NCI-H446 (cell line): ENCODE results near the gene PRPS1.
"Not testable (repeated sequence)": the region's sequence is repeated elsewhere in the genome, so short reads cannot be mapped to it uniquely, and the experiment has no call there.

Experiments used
- DNase-seq, 2 experiments: peaks; one replicate each; lab custom pipeline; 2025; lab: John Stamatoyannopoulos, UW

Gene PRPS1

DNA sequence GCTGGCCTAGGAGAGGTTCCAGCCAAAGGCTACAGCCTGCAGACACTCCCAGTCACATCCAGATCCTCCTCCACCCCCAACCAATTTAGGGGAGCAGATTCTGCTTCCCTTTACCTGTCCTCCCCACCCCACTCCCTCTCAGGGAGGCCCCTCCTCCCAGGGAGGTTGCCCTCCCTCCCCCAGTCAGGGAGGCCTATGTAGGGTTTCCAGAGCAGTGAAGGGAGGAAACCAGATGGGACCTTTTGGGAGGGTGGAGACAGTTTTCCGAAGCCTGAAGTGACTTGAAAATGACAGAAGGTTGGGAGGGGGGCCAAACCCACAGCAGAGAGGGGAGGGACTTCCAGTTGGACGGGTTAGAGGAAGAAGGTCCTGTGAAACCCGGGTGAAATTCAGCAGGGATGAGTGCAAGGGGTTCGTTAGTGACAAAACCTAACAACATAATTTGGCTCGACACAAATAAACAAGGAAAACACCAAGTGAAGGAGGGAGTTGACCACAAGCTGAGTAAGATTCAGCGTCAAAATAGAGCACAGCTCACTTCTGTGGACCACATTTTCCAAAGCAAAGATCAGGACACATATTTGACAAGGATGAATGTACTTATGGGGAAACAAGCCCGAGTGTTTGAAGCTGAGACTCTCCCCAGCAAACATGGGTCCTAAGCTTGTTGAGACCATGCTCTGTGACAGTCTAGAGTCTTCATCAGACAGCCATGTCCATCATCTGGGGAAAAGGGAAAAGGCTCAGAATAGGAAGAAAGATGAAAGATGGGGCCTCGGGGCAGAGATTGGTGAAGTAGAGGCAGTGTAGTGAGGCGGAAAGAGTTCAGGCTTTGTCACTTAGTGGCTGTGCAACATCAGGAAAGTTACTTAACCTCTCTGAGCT, 46.4 kb downstream of the PRPS1 start:
- peak; percentile 28 to 67 for DNase-seq

DNA sequence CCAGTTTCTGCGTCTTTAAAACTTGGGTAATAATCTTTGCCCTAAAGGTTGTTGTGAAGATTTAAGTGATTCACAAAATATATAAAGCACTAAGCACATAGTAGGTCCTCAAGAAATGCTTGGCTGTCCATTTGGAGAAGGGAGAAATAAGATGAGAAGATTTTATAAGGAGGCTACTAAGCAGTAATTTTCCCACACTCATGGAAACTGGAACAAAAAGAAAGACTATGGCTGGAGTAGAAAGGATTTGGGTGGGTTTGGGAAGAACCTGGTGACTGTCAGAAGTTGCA, 47.0 kb downstream of the PRPS1 start:
- no peak for DNase-seq

DNA sequence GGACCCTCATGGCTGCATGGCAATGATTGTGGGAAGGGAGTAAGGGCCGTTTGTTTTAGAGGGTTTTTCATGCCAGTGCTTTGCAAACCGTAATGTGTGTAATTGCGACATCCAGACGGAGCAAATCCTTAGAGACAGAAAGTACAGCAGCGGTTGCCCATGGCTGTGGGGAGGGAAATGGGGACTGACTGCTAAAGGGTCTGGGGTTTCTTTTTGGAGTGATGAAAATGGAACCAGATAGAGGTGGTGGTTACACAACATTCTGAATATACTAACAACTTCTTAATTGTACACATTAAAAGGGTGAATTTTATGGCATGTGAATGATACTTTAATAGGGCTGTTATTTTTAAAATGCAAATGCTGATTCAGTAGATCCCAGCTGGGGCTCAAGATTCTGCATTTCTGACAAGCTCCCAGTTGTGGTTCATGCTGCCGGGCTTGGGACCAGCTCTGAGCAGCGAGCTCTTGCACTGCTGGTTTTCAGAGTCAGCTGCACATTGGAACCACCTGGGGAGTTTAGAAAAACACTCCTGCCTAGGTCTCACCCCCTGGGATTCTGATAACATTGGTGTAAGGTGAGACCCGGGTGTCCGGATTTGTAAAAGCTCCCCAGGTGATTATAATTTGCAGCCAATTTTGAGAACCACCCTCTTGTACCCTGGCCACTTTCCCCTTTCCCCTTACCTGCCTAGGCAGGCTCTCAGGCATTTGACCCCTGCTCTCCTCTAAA, 47.7 kb downstream of the PRPS1 start:
- DNase-seq, result peak in 1 of 2 experiments; percentile 10

DNA sequence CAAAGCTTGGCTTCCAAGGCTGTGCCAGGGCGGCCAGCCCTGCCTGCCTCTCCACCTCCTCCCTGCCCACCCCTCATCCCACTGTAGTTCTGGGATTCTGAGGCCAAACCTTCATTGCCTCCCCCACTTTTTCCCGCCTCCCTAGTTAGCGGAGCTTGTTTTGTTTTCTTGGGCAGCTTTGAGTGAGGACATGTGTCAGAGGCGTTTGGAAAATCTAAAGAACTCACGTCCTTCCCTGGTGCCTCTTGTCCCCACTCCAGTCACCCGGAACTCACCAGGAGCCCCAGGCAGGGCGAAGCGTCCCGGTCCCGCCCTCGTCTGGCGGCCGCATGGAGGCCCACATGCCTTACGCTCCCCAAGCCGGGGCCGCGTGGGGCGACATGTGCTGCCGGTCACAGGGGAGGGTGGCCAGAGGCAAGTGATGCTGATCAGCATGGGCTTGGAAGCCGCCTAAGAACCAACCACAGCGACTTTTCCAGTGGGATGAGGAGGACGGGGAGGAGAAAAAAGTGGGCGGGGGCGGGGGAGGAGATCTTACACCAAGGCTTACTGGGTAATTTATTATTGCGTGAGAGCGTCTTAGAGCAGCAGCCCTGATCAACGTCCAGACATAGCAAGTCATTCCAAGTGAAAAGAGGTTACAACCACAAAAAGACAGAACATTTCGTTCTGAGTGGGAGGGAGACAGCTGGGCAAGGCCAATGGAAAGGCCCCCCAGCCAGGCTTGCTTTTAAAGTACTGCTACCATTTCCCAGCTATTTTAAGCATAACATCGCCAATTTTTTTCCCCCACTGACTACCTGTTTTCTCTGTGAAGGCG, 48.5 kb downstream of the PRPS1 start:
- no peak for DNase-seq

DNA sequence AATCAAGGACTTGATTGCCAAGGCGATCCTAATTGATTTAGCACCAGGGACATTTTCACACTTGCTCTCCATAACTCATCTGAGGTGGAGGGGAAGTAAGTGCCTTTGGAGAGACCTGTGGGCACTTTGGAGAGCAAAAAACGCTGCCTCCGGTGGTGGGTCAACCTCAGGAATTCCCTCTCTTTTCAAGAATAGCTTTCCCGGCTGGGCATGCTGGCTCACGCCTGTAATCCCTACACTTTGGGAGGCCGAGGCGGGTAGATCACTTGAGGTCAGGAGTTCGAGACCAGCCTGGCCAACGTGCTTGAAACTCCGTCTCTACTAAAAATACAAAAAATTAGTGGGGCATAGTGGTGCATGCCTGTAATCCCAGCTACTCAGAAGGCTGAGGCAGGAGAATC, 49.2 kb downstream of the PRPS1 start:
- DNase-seq, result no peak

DNA sequence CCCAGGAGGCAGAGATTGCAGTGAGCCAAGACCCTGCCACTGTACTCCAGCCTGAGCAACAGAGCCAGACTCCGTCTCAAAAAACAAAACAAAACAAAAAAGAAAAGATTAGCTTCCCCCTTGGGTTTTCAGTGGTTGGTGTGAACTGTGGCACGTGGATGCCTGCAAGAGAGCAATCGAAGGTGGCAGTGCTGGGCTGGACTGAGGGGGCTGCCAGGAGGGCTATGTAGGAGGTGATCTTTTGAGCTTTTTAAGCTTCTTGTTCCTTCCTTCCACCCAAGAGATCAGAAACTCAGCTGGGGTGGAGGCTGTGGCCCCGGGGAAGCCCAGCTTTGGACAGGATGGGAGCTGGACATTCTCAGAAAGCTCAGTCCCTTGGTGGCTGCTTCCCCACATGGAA, 49.6 kb downstream of the PRPS1 start:
- DNase-seq, result no peak

DNA sequence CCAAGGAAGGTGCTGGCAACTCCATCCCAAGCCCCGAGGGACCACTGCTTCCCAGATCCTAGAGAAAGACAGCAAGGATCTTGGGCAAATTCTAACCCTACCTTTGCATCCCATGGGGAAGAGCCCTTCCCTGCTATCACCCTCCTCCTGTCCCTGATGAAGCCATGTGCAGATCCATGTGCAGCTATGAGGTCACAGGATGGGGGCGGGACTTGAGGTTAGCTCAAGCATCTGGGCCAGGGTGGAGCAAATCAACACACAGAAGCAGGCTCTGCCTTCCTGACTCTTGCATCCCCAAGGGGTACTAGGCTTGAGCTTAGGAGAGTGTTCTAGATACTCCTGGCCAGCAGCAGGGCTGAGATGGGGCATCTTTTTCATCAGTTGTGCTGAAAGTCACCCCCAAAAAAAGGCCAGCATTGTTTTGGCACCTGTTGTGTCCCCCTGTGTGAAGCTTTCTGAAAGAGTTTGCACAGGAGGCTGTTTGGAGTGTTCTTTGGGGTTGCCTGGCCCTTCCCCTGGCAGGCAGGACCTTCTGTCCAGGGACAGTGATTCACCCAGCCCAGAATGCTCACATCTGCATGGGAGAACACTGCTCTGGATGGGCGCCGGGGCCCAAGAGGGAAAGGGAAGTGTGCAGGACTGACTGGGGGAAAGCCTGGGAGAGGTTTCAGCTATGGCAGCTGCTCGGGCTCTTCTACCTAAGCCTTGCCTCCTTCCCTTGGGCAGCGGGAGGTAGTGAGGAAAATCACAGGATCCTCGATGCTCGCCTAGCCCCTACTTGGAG, 50.8 kb downstream of the PRPS1 start:
- DNase-seq, result no peak

DNA sequence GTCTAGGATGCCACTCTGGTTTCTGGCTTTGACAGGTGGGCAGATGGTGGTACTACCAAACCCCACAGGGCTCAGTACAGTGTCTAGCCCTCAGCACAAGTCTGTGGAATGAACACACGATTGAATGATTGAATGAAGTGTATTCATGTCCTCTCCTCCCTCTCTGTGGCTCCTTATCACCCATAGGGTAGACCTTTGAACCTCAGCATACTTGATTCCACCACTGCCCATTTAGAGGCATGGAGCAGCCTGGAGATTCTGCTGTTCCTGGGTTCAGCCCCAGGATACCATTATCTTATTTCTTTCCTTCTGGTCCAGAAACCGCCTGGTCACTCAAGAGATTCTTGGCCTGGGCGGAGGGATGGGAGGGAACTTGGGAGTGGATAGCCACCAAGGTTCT, 53.9 kb downstream of the PRPS1 start:
- no peak for DNase-seq

DNA sequence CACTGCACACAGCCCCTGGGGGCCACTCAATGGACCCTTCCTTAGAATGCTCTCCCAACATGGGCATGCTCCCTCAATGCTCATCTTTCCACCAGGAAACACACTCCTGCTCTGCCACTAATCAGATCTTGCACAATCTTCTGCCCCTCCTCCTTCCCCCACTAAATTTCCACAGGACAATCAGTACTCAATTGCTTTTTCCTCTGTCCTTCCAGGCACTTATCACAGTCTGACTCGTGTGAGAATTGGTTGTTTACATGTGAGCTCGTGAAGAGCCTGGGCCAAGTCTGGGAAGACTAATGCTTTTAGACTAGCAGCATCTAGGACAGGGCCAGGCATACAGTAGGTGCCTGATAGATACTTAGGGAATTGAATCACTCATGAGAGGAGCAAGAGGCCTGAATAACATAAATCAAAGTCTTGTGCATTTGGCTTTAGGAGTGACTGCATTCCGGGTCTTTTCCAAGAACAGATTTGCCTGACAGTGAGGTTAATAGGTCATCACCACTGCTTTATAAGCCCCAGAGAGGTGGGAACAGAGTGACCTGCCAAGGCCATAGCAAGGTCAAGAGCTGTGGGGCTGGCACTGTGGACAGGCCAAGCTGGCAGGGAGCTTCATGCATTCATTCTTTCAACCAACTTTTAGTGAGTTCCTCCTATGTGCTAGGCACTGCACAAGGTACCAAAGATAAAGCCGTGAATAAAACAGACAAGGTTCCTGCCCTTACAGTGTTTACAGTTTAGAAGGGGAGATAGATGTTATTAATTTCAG, 55.0 kb downstream of the PRPS1 start:
- no peak for DNase-seq

DNA sequence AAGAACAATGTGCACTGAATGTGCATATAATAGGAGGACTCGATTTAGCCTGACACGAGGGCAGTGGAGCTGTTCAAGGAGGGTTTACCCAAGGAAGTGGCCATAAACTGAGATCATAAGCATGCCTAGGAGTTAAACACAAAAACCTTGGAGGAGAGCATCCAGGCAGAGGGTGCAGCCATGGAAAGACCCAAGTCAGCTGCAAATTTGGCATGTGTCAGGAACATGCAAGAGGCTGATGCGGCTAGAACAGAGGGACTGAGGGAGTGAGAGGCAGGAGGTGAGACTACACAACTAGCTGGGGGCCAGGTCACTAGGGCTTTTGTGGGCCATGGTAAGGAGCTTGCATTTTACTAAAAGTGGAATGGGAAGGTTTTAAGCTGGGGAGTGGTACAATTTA, 55.6 kb downstream of the PRPS1 start:
- no peak for DNase-seq

DNA sequence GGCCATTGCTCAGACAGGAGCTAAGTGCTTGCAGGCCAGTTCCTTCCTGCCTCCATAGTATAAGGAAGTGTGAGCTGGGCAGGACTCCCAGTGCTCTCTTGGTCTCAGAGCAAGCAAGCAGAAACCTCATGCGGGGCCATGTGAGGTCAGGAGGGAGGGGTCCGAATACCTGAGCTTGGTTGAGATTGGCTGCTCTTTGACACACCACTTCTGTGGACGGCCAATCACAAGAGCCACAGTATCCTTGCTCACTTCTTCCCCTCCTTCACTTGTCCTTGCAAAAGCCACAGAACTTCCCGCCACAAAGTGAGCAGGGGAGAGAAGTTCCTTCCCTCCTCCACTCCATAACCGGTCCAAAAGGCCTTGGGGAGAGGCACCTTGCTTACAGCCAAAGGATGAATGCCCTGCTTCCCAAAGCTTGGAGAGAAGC, 56.7 kb downstream of the PRPS1 start:
- DNase-seq, result no peak

DNA sequence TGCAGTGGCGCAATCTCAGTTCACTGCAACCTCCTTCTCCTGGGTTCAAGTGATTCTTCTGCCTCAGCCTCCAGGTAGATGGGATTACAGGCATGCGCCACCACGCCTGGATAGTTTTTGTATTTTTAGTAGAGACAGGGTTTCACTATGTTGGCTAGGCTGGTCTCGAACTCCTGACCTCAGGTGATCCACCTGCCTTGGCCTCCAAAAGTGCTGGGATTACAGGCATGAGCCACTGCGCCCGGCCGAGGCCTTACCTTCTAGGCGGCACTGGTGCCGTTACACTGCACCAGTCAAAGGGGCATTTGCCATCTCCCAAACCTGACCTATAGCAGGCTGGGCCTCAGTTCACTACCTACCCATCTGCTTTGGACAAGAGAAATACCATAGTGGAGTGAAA, 57.3 kb downstream of the PRPS1 start:
- DNase-seq, result not testable (repeated sequence)

DNA sequence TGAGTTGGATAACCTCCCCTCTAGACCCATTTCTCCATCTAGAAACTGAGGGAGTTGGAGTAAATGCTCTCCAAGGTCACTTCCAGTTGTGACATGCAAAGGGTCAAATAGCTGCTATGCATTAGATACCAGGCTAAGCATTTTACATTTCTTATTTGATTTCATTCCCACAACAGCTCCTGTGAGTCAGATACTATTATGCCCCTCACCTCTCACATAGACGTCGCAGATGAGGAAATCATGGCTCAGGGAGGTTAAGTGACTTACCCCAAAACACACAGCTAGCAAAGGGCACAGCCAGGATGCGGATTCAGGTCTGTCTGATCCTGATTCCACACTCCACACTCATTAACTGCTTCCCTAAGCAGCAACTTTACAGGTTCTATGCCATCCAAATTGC, 57.7 kb downstream of the PRPS1 start:
- DNase-seq, result no peak

DNA sequence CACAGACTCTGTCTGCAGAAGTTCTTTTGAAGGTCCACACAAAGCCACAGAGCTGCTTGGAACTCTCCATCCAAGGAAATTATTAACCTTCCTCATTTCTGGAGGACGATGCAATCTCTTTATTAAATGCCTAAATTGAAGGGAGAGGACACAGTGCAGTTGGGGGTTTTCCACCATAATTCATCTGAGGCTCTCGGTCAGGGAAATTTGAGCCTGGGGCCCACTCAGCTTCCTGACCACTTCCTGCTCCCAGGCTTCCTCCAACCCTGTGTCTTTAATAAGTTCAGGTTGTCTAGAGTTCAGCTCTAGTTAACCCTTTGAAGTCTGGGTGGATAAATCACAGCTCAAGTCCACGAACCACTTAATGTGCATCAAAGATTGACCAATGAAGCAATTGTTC, 58.5 kb downstream of the PRPS1 start:
- DNase-seq, result no peak

DNA sequence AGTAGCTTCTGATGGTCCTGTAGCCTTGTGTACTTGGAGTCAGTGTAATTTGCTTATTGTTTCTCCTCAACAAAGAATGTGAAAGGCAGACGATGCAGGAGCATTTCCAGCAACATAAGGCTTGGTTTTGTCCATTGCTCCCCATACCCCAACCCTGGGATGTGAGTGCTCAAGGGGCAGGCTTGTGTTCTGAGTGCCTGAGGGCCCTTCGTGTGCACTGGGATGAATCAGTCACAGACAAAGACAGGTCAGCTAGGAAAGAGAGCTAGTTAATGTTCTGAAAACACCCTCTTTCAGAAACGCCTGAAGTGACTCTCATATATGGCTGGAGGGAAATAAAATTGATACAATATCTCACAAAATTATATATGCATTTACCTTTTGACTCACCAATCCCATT, 59.1 kb downstream of the PRPS1 start:
- DNase-seq, result no peak

DNA sequence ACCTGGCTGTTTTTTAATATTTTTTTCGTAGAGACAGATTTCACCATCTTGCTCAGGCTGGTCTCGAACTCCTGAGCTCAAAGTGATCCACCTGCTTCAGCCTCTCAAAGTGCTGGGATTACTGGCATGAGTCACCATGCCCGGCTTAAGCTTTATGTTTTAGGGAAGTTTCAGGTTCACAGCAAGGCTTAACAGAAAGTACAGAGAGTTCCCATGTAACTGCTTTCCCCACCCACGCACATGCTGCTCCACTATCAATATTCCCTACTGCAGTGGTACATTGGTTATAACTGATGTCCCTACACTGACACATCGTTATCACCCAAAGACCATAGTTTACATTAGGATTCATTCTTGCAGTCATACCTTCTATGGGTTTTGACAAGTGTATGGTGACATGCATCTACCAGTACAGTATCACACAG, 62.7 kb downstream of the PRPS1 start:
- no peak for DNase-seq

DNA sequence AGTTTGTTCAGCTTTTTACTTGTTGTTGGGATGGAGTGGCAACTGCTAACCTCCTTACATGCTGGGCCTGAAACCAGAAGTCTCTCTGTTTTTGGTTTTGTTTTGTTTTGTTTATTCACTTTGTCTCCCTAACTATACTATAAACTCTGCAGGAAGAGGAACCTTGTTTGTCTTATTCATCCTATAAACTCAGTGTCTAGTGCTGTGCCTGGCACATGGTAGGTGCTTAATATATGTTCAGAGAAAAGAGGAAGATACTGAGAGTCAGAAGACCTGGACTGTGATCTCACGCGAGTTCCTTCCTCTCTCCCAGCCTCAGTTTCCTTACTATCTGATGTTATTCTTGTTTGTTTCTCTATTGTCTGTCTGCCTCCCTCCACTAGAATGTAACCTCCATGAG, 71.3 kb downstream of the PRPS1 start:
- DNase-seq, result no peak

DNA sequence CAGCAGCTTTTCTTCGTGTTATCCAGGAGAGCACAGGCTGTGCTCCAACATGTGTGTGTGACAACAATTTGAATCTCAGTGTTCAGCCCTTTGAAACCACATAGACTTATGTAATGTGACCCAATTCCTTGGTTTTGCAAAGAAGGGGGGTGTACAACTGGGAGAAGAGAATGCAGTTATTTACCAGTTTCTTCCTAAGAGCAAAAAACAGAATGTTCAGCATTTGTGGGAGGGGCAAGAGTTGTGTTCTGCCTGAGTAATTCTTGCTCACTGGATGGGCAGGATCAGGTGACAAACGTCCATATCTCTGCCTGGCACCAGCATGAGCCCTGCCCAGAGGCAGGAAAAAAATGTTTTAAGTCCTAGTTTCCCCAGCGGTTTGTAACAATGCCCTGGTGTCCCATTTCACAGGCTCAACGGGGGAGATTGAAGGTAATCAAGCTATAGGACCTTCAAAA, 72.0 kb downstream of the PRPS1 start:
- no peak for DNase-seq
